IPS-11a (cell line): ENCODE data around the gene TMEM17.
A peak's percentile ranks its signal among the peaks of the same experiment; 100 is the strongest.
"Not testable (repeated sequence)": the region's sequence is repeated elsewhere in the genome, so short reads cannot be mapped to it uniquely, and the experiment has no call there.

Experiments
- H3K4me3 ChIP-seq: one replicate; pipeline ENCODE4 v1.5.1; 2013; ENCODE audit warnings: low read depth, low read length, control low read depth

Gene TMEM17

GRCh38 chr2:62505750-62506420 lies at the start of gene TMEM17:
TMEM17 (minus strand) TSS chr2:62506195; CDS start chr2:62506129, 66 bp downstream.
- peak within 1 kb of the TSS; percentile 73 for H3K4me3 ChIP-seq

- H3K4me3 ChIP-seq: no peak overlapping the region
Measured at GRCh38 chr2:62554440-62554839, 48.4 kb upstream of the TMEM17 start.

- no peak overlapping the region for H3K4me3 ChIP-seq
Measured at GRCh38 chr2:62550461-62550860, 44.5 kb upstream of the TMEM17 start.

- no peak overlapping the region for H3K4me3 ChIP-seq
Measured at GRCh38 chr2:62547854-62548253, 41.9 kb upstream of the TMEM17 start.

GRCh38 chr2:62545261-62545660 lies 39.3 kb upstream of the TMEM17 start:
- H3K4me3 ChIP-seq: no peak overlapping the region

GRCh38 chr2:62540408-62541168 lies 34.6 kb upstream of the TMEM17 start:
- H3K4me3 ChIP-seq: no peak overlapping the region

GRCh38 chr2:62539606-62540407 lies 33.8 kb upstream of the TMEM17 start:
- H3K4me3 ChIP-seq: no peak overlapping the region

- H3K4me3 ChIP-seq: no peak overlapping the region
Measured at GRCh38 chr2:62538756-62539155, 32.8 kb upstream of the TMEM17 start.

GRCh38 chr2:62537814-62538213 lies 31.8 kb upstream of the TMEM17 start:
- H3K4me3 ChIP-seq: no peak overlapping the region

- H3K4me3 ChIP-seq: no peak overlapping the region
Measured at GRCh38 chr2:62536873-62537547, 31.0 kb upstream of the TMEM17 start.

- H3K4me3 ChIP-seq: not testable (repeated sequence)
Measured at GRCh38 chr2:62535521-62535920, 29.5 kb upstream of the TMEM17 start.

GRCh38 chr2:62531594-62531993 lies 25.6 kb upstream of the TMEM17 start:
- no peak overlapping the region for H3K4me3 ChIP-seq

GRCh38 chr2:62529758-62530157 lies 23.8 kb upstream of the TMEM17 start:
- H3K4me3 ChIP-seq: no peak overlapping the region

- no peak overlapping the region for H3K4me3 ChIP-seq
Measured at GRCh38 chr2:62527478-62528210, 21.6 kb upstream of the TMEM17 start.

- H3K4me3 ChIP-seq: no peak overlapping the region
Measured at GRCh38 chr2:62526531-62527381, 20.8 kb upstream of the TMEM17 start.

GRCh38 chr2:62525549-62526269 lies 19.7 kb upstream of the TMEM17 start:
- no peak overlapping the region for H3K4me3 ChIP-seq

- no peak overlapping the region for H3K4me3 ChIP-seq
Measured at GRCh38 chr2:62524293-62524941, 18.4 kb upstream of the TMEM17 start.

GRCh38 chr2:62521061-62521460 lies 15.1 kb upstream of the TMEM17 start:
- H3K4me3 ChIP-seq: not testable (repeated sequence)
